Measurements from ENCODE around the gene GRAMD2B.

DNA sequence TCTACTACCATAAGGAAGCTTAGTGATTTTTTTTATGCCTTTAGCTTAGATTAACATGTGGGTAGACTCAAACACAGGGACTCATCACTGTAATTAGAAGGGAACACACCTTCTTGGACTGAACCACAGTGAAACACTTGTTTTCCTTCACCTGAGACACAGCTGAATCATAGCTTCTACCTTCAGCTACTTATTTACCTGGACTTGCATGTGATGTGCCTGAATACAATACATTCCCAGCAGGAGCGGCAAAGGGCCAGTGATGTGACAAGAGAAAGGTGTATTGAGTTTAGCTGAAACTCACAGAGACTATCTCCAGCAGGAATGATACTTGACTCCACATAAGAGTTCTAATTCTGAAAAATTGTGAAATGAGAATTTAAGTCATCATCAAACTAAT is 37.8 kb downstream of the GRAMD2B start:
- no peak for TF ChIP-seq POLR2AphosphoS5 (IDR thresholded peaks at IDR 0.05)
- TF ChIP-seq, protein P1, sequence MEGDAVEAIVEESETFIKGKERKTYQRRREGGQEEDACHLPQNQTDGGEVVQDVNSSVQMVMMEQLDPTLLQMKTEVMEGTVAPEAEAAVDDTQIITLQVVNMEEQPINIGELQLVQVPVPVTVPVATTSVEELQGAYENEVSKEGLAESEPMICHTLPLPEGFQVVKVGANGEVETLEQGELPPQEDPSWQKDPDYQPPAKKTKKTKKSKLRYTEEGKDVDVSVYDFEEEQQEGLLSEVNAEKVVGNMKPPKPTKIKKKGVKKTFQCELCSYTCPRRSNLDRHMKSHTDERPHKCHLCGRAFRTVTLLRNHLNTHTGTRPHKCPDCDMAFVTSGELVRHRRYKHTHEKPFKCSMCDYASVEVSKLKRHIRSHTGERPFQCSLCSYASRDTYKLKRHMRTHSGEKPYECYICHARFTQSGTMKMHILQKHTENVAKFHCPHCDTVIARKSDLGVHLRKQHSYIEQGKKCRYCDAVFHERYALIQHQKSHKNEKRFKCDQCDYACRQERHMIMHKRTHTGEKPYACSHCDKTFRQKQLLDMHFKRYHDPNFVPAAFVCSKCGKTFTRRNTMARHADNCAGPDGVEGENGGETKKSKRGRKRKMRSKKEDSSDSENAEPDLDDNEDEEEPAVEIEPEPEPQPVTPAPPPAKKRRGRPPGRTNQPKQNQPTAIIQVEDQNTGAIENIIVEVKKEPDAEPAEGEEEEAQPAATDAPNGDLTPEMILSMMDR (IDR thresholded peaks at IDR 0.05) = no peak
- TF ChIP-seq POLR2A (IDR thresholded peaks at IDR 0.05) = no peak

Data from upper lobe of left lung (tissue), 4 donors.